HG03457 (cell line): ENCODE results near the gene NECAB3.
"Not testable (repeated sequence)": the region's sequence is repeated elsewhere in the genome, so short reads cannot be mapped to it uniquely, and the experiment has no call there.

ENCODE experiments used
- ATAC-seq: cut with Tn5 transposase; IDR thresholded peaks from one replicate; pipeline ENCODE4 v1.9.1; 2021; ENCODE audit warnings: moderate number of reproducible peaks; ENCODE audit not compliant: unreplicated experiment

The NECAB3 gene

GRCh38 chr20:33698966-33699365 lies 24.7 kb upstream of the NECAB3 start:
- ATAC-seq: not testable (repeated sequence)

GRCh38 chr20:33697129-33697528 lies 22.9 kb upstream of the NECAB3 start:
- no peak for ATAC-seq

- no peak for ATAC-seq
These were observed 22.2 kb upstream of the NECAB3 start for GRCh38 chr20:33696448-33696847.

- ATAC-seq: no peak
These were observed 20.4 kb upstream of the NECAB3 start for GRCh38 chr20:33694639-33695012.

GRCh38 chr20:33693741-33694638 lies 19.8 kb upstream of the NECAB3 start:
- ATAC-seq: no peak

GRCh38 chr20:33693289-33693688 lies 19.1 kb upstream of the NECAB3 start:
- ATAC-seq: no peak

- ATAC-seq: no peak
These were observed 15.7 kb upstream of the NECAB3 start for GRCh38 chr20:33689973-33690372.

GRCh38 chr20:33689493-33689892 lies 15.3 kb upstream of the NECAB3 start:
- no peak for ATAC-seq

GRCh38 chr20:33688938-33689424 lies 14.8 kb upstream of the NECAB3 start:
- ATAC-seq: no peak

- no peak for ATAC-seq
These were observed 14.0 kb upstream of the NECAB3 start for GRCh38 chr20:33687993-33688937.

- no peak for ATAC-seq
These were observed 13.2 kb upstream of the NECAB3 start for GRCh38 chr20:33687370-33687915.

- ATAC-seq: no peak
These were observed 12.7 kb upstream of the NECAB3 start for GRCh38 chr20:33686984-33687366.

- ATAC-seq: peak; percentile 71
These were observed 12.1 kb upstream of the NECAB3 start, which contains the start of gene E2F1 for GRCh38 chr20:33686100-33686983. E2F1 (minus strand) TSS chr20:33686385; CDS start chr20:33686264, 121 bp downstream.

GRCh38 chr20:33685328-33686099 lies 11.3 kb upstream of the NECAB3 start:
- peak; percentile 18 for ATAC-seq

GRCh38 chr20:33684533-33685327 lies 10.5 kb upstream of the NECAB3 start:
- no peak for ATAC-seq

- no peak for ATAC-seq
These were observed 7.6 kb upstream of the NECAB3 start for GRCh38 chr20:33681728-33682353.

GRCh38 chr20:33681288-33681687 lies 7.1 kb upstream of the NECAB3 start:
- ATAC-seq: no peak

- ATAC-seq: no peak
These were observed 6.5 kb upstream of the NECAB3 start for GRCh38 chr20:33680686-33681085.
